ENCODE data around the gene MXRA5. TPM values are rescaled to one million over a fixed set of nuclear protein-coding genes. Genes with fewer than 3 reads are reported as not detected.

Gene MXRA5
- total RNA-seq, 2 experiments from 2014 or later: not detected

GRCh38 chrX:3271834-3272186 is 74.6 kb downstream of the MXRA5 start:
- intact Hi-C loops (cut with micrococcal nuclease; ENCODE audit: unreplicated experiment): no loop called here
- Histone ChIP-seq H4K20me1 (ENCODE audit: insufficient read depth, low read length) (no peaks in the 10 kb centered on the region), H3K36me3 (ENCODE audit: insufficient read depth, low read length) (no peaks in the 10 kb centered on the region), H3K27ac (ENCODE audit: low read depth, low read length, poor library complexity, severe bottlenecking) (no peak overlapping the region), H3K79me2 (ENCODE audit: insufficient read depth, low read depth, low read length) (no peaks in the 10 kb centered on the region), H2AFZ (ENCODE audit: low read length) (no peak overlapping the region), H3K9me3 (ENCODE audit: low read length) (no peaks in the 10 kb centered on the region), H3K4me1 (ENCODE audit: insufficient read depth, low read length, poor library complexity, severe bottlenecking) (no peaks in the 10 kb centered on the region), H3K4me3 (ENCODE audit: low read depth, low read length, poor library complexity, severe bottlenecking) (no peak overlapping the region), H3K4me2 (ENCODE audit: low read length) (no peak overlapping the region), H3K9me2 (ENCODE audit: insufficient read depth, low read length) (no peaks in the 10 kb centered on the region)
- no peak for DNase-seq (ENCODE audit: low spot score)
- no TSS peak for BruUV-seq (replicated peaks)
- POLR2A ChIA-PET: no interaction called here
- CTCF ChIA-PET (ENCODE audit: unreplicated experiment): no interaction called here
- TF ChIP-seq EZH2phosphoT487 (IDR thresholded peaks at IDR 0.05; ENCODE audit: borderline replicate concordance, low read depth, low read length): no peak
- TF ChIP-seq CTCF (conservative IDR thresholded peaks at IDR 0.05; ENCODE audit: low read length): no peak

- TF ChIP-seq CTCF (conservative IDR thresholded peaks at IDR 0.05; ENCODE audit: low read length): no peak
- TF ChIP-seq EZH2phosphoT487 (IDR thresholded peaks at IDR 0.05; ENCODE audit: borderline replicate concordance, low read depth, low read length): no peak
- H3K9me2 ChIP-seq (ENCODE audit: insufficient read depth, low read length): no peaks in the 10 kb centered on the region
- H3K27ac ChIP-seq (ENCODE audit: low read depth, low read length, poor library complexity, severe bottlenecking): no peak overlapping the region
- no peak overlapping the region for H3K4me2 ChIP-seq (ENCODE audit: low read length)
- no peaks in the 10 kb centered on the region for H3K9me3 ChIP-seq (ENCODE audit: low read length)
- intact Hi-C loops (cut with micrococcal nuclease; ENCODE audit: unreplicated experiment): no loop called here
- no peak for DNase-seq (ENCODE audit: low spot score)
- no peaks in the 10 kb centered on the region for H3K79me2 ChIP-seq (ENCODE audit: insufficient read depth, low read depth, low read length)
- POLR2A ChIA-PET: no interaction called here
- H2AFZ ChIP-seq (ENCODE audit: low read length): no peak overlapping the region
- no TSS peak for BruUV-seq (replicated peaks)
- no peak overlapping the region for H3K4me3 ChIP-seq (ENCODE audit: low read depth, low read length, poor library complexity, severe bottlenecking)
- H4K20me1 ChIP-seq (ENCODE audit: insufficient read depth, low read length): no peaks in the 10 kb centered on the region
- no peaks in the 10 kb centered on the region for H3K36me3 ChIP-seq (ENCODE audit: insufficient read depth, low read length)
- no peaks in the 10 kb centered on the region for H3K4me1 ChIP-seq (ENCODE audit: insufficient read depth, low read length, poor library complexity, severe bottlenecking)
- CTCF ChIA-PET (ENCODE audit: unreplicated experiment): no interaction called here
Measured at GRCh38 chrX:3271183-3271833, 75.1 kb downstream of the MXRA5 start.

DNA sequence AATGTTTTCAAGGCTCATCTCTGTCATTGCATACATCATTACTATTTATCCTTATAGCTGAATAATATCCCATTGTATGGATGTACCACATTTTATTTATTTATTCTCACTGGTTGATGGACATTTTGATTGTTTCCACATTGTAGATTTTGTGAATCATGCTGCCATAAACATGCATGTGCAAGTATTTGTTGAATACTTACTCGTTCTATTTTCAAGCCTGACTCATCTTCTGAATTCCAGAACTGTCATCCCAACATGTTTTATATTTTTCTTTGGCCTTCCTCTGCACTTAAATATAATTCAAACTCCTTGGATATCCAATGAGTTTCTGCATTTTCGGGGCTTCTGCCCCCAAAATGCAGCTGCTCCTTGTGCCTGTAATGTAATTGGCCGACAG is 77.6 kb downstream of the MXRA5 start:
- no TSS peak for BruUV-seq (replicated peaks)
- Histone ChIP-seq H3K79me2 (ENCODE audit: insufficient read depth, low read depth, low read length) (no peaks in the 10 kb centered on the region), H3K4me3 (ENCODE audit: low read depth, low read length, poor library complexity, severe bottlenecking) (no peak overlapping the region), H3K9me2 (ENCODE audit: insufficient read depth, low read length) (no peaks in the 10 kb centered on the region), H4K20me1 (ENCODE audit: insufficient read depth, low read length) (no peaks in the 10 kb centered on the region), H2AFZ (ENCODE audit: low read length) (no peak overlapping the region), H3K9me3 (ENCODE audit: low read length) (no peaks in the 10 kb centered on the region), H3K36me3 (ENCODE audit: insufficient read depth, low read length) (no peaks in the 10 kb centered on the region), H3K27ac (ENCODE audit: low read depth, low read length, poor library complexity, severe bottlenecking) (no peak overlapping the region), H3K4me2 (ENCODE audit: low read length) (no peak overlapping the region), H3K4me1 (ENCODE audit: insufficient read depth, low read length, poor library complexity, severe bottlenecking) (no peaks in the 10 kb centered on the region)
- POLR2A ChIA-PET: no interaction called here
- CTCF ChIA-PET (ENCODE audit: unreplicated experiment): no interaction called here
- no peak for DNase-seq (ENCODE audit: low spot score)
- no peak for TF ChIP-seq CTCF (conservative IDR thresholded peaks at IDR 0.05; ENCODE audit: low read length)
- TF ChIP-seq EZH2phosphoT487 (IDR thresholded peaks at IDR 0.05; ENCODE audit: borderline replicate concordance, low read depth, low read length): no peak
- intact Hi-C loops (cut with micrococcal nuclease; ENCODE audit: unreplicated experiment): no loop called here

All from OCI-LY7 (cell line).